IgD-negative memory B cell (primary cell): ENCODE results near the gene PKP4. TPM values are rescaled to one million over a fixed set of nuclear protein-coding genes. Genes with fewer than 3 reads are reported as not detected.
"Not testable (repeated sequence)": the region's sequence is repeated elsewhere in the genome, so short reads cannot be mapped to it uniquely, and the experiment has no call there.

Source experiments
- H3K27ac Mint-ChIP-seq, 3 donors: one replicate each; pipeline ENCODE4 v1.8.0; 2020 to 2022; ENCODE audit warnings: mild to moderate bottlenecking in 3 of 3, mixed read lengths in 3 of 3, moderate library complexity in 1 of 3
- H3K27me3 Mint-ChIP-seq: one replicate; pipeline ENCODE4 v1.8.0; 2021; ENCODE audit warnings: mixed read lengths
- H3K36me3 Mint-ChIP-seq: one replicate; pipeline ENCODE4 v1.8.0; 2020; ENCODE audit warnings: mild to moderate bottlenecking, mixed read lengths
- H3K4me1 Mint-ChIP-seq, 3 donors: one replicate each; pipeline ENCODE4 v1.8.0; 2020 to 2022; ENCODE audit warnings: mixed read lengths in 3 of 3, mild to moderate bottlenecking in 1 of 3
- H3K4me3 Mint-ChIP-seq, 4 donors: one replicate each; pipeline ENCODE4 v1.8.0; 2020 to 2022; ENCODE audit warnings: mild to moderate bottlenecking in 4 of 4, mixed read lengths in 4 of 4, moderate library complexity in 3 of 4
- H3K9me3 Mint-ChIP-seq, 3 donors: one replicate each; pipeline ENCODE4 v1.8.0; 2020 to 2021; ENCODE audit warnings: mixed read lengths in 3 of 3, mild to moderate bottlenecking in 1 of 3
- polyA plus RNA-seq: library from polyadenylated mRNA; unstranded; fragments of 300-500 nt; fragmentation: Illumina TruSeq; gene quantifications from one replicate; pipeline ENCODE4 v1.2.3, GENCODE V29; 2021

The PKP4 gene
- polyA plus RNA-seq, 1 donor from 2014 or later = 0.45 TPM

- Mint-ChIP-seq H3K27me3 (peaks cover 5% of the 10 kb centered on the region), H3K9me3 (no peaks in the 10 kb centered on the region), H3K27ac (peak overlapping the region in 2 of 3 donors; percentile 7 to 65), H3K36me3 (no peaks in the 10 kb centered on the region), H3K4me1 (peaks cover 12 to 17% (median 13%) of the 10 kb centered on the region in 3 donors), H3K4me3 (peak overlapping the region; percentile 88 to 97 (median 94))
Measured at GRCh38 chr2:158458617-158458920, 1.8 kb downstream of the PKP4 start.

- no peaks in the 10 kb centered on the region for H3K36me3 Mint-ChIP-seq
- H3K9me3 Mint-ChIP-seq = no peaks in the 10 kb centered on the region
- peaks cover 5% of the 10 kb centered on the region for H3K27me3 Mint-ChIP-seq
- peak overlapping the region in 1 of 4 donors; percentile 88 for H3K4me3 Mint-ChIP-seq
- no peak overlapping the region for H3K27ac Mint-ChIP-seq
- H3K4me1 Mint-ChIP-seq = peaks cover 11 to 17% (median 13%) of the 10 kb centered on the region in 3 donors
Measured at GRCh38 chr2:158459161-158460003, 2.6 kb downstream of the PKP4 start.

GRCh38 chr2:158460632-158461297, 4.0 kb downstream of the PKP4 start:
- H3K4me1 Mint-ChIP-seq = peaks cover 8 to 15% (median 13%) of the 10 kb centered on the region in 3 donors
- no peak overlapping the region for H3K27ac Mint-ChIP-seq
- H3K36me3 Mint-ChIP-seq = no peaks in the 10 kb centered on the region
- H3K27me3 Mint-ChIP-seq = peaks cover 5% of the 10 kb centered on the region
- no peaks in the 10 kb centered on the region for H3K9me3 Mint-ChIP-seq
- peak overlapping the region in 1 of 4 donors; percentile 23 for H3K4me3 Mint-ChIP-seq

GRCh38 chr2:158463496-158464095, 6.8 kb downstream of the PKP4 start:
- Mint-ChIP-seq H3K36me3 (no peaks in the 10 kb centered on the region), H3K27ac (no peak overlapping the region), H3K9me3 (no peaks in the 10 kb centered on the region)

GRCh38 chr2:158464426-158465281, 7.9 kb downstream of the PKP4 start:
- no peaks in the 10 kb centered on the region for H3K9me3 Mint-ChIP-seq
- H3K27ac Mint-ChIP-seq = no peak overlapping the region
- peaks cover 0 to 3% (median 2%) of the 10 kb centered on the region in 3 donors for H3K4me1 Mint-ChIP-seq
- no peaks in the 10 kb centered on the region for H3K36me3 Mint-ChIP-seq
- peaks cover 3% of the 10 kb centered on the region for H3K27me3 Mint-ChIP-seq
- H3K4me3 Mint-ChIP-seq = no peak overlapping the region

More at GRCh38 chr2:158463496-158464095, 6.8 kb downstream of the PKP4 start:
- H3K27me3 Mint-ChIP-seq = peaks cover 3% of the 10 kb centered on the region
- peaks cover under 1 to 3% (median 3%) of the 10 kb centered on the region in 3 donors for H3K4me1 Mint-ChIP-seq
- no peak overlapping the region for H3K4me3 Mint-ChIP-seq

- Mint-ChIP-seq H3K27me3 (no peaks in the 10 kb centered on the region), H3K27ac (no peak overlapping the region), H3K4me3 (no peak overlapping the region), H3K9me3 (no peaks in the 10 kb centered on the region), H3K36me3 (no peaks in the 10 kb centered on the region), H3K4me1 (no peaks in the 10 kb centered on the region)
Measured at GRCh38 chr2:158467248-158467647, 10.5 kb downstream of the PKP4 start.

- not testable (repeated sequence) for H3K4me1 Mint-ChIP-seq, H3K36me3 Mint-ChIP-seq, H3K27me3 Mint-ChIP-seq, H3K4me3 Mint-ChIP-seq, H3K9me3 Mint-ChIP-seq
- H3K27ac Mint-ChIP-seq = peak overlapping the region in 1 of 3 donors; percentile 39
Measured at GRCh38 chr2:158472829-158473228, 16.1 kb downstream of the PKP4 start.

- H3K27me3 Mint-ChIP-seq, H3K36me3 Mint-ChIP-seq, H3K4me1 Mint-ChIP-seq, H3K9me3 Mint-ChIP-seq, H3K4me3 Mint-ChIP-seq, H3K27ac Mint-ChIP-seq: not testable (repeated sequence)
Measured at GRCh38 chr2:158473300-158473699, 16.5 kb downstream of the PKP4 start.

- H3K9me3 Mint-ChIP-seq = peaks cover 0 to 2% (median 2%) of the 10 kb centered on the region in 3 donors
- no peak overlapping the region for H3K4me3 Mint-ChIP-seq
- no peaks in the 10 kb centered on the region for H3K4me1 Mint-ChIP-seq
- no peak overlapping the region for H3K27ac Mint-ChIP-seq
- H3K27me3 Mint-ChIP-seq = no peaks in the 10 kb centered on the region
- H3K36me3 Mint-ChIP-seq = peaks cover 2% of the 10 kb centered on the region
Measured at GRCh38 chr2:158473719-158474392, 17.1 kb downstream of the PKP4 start.

GRCh38 chr2:158474526-158475011, 17.8 kb downstream of the PKP4 start:
- not testable (repeated sequence) for H3K27ac Mint-ChIP-seq, H3K27me3 Mint-ChIP-seq, H3K4me1 Mint-ChIP-seq, H3K9me3 Mint-ChIP-seq, H3K36me3 Mint-ChIP-seq, H3K4me3 Mint-ChIP-seq

- Mint-ChIP-seq H3K4me3 (no peak overlapping the region), H3K9me3 (peaks cover 0 to 2% (median 2%) of the 10 kb centered on the region in 3 donors), H3K36me3 (peaks cover 3% of the 10 kb centered on the region), H3K27ac (no peak overlapping the region), H3K4me1 (no peaks in the 10 kb centered on the region), H3K27me3 (no peaks in the 10 kb centered on the region)
Measured at GRCh38 chr2:158477202-158477601, 20.4 kb downstream of the PKP4 start.

GRCh38 chr2:158478237-158478636, 21.5 kb downstream of the PKP4 start:
- Mint-ChIP-seq H3K27me3 (no peaks in the 10 kb centered on the region), H3K36me3 (peaks cover 4% of the 10 kb centered on the region), H3K27ac (no peak overlapping the region), H3K9me3 (peaks cover 0 to 2% (median under 1%) of the 10 kb centered on the region in 3 donors), H3K4me1 (no peaks in the 10 kb centered on the region), H3K4me3 (no peak overlapping the region)

- peaks cover 0 to 2% (median 0%) of the 10 kb centered on the region in 3 donors for H3K9me3 Mint-ChIP-seq
- no peak overlapping the region for H3K4me3 Mint-ChIP-seq
- H3K27ac Mint-ChIP-seq = no peak overlapping the region
- H3K27me3 Mint-ChIP-seq = no peaks in the 10 kb centered on the region
- H3K36me3 Mint-ChIP-seq = peaks cover 2% of the 10 kb centered on the region
- no peaks in the 10 kb centered on the region for H3K4me1 Mint-ChIP-seq
Measured at GRCh38 chr2:158478816-158479215, 22.1 kb downstream of the PKP4 start.

- Mint-ChIP-seq H3K9me3 (peaks cover 0 to 2% (median 2%) of the 10 kb centered on the region in 3 donors), H3K27me3 (no peaks in the 10 kb centered on the region), H3K36me3 (peaks cover 2% of the 10 kb centered on the region), H3K4me1 (no peaks in the 10 kb centered on the region), H3K4me3 (no peak overlapping the region), H3K27ac (no peak overlapping the region)
Measured at GRCh38 chr2:158481116-158481515, 24.4 kb downstream of the PKP4 start.
